ENCODE measurements around the gene GRM7.

- TF ChIP-seq, protein P1, sequence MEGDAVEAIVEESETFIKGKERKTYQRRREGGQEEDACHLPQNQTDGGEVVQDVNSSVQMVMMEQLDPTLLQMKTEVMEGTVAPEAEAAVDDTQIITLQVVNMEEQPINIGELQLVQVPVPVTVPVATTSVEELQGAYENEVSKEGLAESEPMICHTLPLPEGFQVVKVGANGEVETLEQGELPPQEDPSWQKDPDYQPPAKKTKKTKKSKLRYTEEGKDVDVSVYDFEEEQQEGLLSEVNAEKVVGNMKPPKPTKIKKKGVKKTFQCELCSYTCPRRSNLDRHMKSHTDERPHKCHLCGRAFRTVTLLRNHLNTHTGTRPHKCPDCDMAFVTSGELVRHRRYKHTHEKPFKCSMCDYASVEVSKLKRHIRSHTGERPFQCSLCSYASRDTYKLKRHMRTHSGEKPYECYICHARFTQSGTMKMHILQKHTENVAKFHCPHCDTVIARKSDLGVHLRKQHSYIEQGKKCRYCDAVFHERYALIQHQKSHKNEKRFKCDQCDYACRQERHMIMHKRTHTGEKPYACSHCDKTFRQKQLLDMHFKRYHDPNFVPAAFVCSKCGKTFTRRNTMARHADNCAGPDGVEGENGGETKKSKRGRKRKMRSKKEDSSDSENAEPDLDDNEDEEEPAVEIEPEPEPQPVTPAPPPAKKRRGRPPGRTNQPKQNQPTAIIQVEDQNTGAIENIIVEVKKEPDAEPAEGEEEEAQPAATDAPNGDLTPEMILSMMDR (conservative IDR thresholded peaks at IDR 0.05 in 1 of 2, IDR thresholded peaks at IDR 0.05 in 1 of 2; ENCODE audit: low read depth in 1 of 2, low read length in 2 of 2) = no peak
- no peak for TF ChIP-seq EZH2 (IDR thresholded peaks at IDR 0.05; ENCODE audit: low read length, missing control alignments)
Observed at GRCh38 chr3:7696320-7696719, 835.4 kb downstream of the GRM7 start.
